HFF-Myc (cell line): ENCODE data around the gene CADPS.

ENCODE experiments used
- DNase-seq: peaks from one replicate; pipeline ENCODE4 v3.0.0-alpha.2; 2011; ENCODE audit warnings: low read depth; ENCODE audit errors: extremely low read depth
- H3K4me3 ChIP-seq: replicated peaks from 2 replicates; pipeline ENCODE4 v1.5.1; 2011; ENCODE audit warnings: low read depth, mild to moderate bottlenecking, control low read depth, low read length
- TF ChIP-seq, protein P1 (sequence below): IDR thresholded peaks from 2 replicates; pipeline ENCODE4 v1.5.1; 2012; ENCODE audit warnings: mild to moderate bottlenecking, low read depth, low read length, control low read depth; ENCODE audit errors: missing control alignments

The CADPS gene

DNA sequence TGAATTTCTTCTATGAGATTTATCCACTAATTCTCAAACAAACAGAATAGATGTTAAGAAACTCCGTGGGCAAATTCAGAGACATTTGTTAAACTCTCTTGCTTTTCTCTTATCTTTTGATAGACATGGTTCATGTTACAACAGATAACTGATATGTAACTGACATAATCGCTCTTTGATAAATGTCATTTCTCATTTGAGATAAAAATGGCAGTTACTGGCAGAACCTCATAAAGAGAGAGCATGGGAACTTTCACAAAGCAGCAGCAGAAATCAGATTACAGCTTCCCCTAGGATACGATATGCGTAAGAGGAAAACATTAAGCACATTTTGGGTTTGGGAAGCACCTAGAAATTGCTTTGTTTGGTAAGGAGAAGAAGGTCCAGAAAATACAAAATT is 126.1 kb downstream of the CADPS start:
- no peak for DNase-seq
- no peak overlapping the region for H3K4me3 ChIP-seq
- TF ChIP-seq, protein P1, sequence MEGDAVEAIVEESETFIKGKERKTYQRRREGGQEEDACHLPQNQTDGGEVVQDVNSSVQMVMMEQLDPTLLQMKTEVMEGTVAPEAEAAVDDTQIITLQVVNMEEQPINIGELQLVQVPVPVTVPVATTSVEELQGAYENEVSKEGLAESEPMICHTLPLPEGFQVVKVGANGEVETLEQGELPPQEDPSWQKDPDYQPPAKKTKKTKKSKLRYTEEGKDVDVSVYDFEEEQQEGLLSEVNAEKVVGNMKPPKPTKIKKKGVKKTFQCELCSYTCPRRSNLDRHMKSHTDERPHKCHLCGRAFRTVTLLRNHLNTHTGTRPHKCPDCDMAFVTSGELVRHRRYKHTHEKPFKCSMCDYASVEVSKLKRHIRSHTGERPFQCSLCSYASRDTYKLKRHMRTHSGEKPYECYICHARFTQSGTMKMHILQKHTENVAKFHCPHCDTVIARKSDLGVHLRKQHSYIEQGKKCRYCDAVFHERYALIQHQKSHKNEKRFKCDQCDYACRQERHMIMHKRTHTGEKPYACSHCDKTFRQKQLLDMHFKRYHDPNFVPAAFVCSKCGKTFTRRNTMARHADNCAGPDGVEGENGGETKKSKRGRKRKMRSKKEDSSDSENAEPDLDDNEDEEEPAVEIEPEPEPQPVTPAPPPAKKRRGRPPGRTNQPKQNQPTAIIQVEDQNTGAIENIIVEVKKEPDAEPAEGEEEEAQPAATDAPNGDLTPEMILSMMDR = no peak

DNA sequence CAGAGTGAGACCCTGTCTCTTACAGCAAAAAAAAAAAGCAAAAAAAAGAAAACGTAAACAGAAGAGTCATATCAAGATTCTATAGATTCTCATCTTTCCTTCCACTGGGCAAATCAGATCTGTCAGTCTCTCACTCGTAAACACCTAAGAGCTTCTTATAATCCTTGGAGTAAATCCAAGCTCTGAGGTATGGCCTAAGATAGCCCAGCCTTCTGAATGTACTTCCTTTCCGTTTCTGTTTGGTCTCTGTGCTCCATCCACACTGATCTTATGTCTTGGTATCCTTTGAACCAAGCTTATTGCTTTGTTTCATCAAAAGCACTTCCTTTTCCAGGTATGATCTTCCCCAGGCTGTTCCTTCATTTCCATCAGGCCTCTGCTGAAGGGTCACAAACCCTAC is 137.8 kb downstream of the CADPS start:
- H3K4me3 ChIP-seq = no peak overlapping the region
- TF ChIP-seq, protein P1 = no peak
- no peak for DNase-seq

DNA sequence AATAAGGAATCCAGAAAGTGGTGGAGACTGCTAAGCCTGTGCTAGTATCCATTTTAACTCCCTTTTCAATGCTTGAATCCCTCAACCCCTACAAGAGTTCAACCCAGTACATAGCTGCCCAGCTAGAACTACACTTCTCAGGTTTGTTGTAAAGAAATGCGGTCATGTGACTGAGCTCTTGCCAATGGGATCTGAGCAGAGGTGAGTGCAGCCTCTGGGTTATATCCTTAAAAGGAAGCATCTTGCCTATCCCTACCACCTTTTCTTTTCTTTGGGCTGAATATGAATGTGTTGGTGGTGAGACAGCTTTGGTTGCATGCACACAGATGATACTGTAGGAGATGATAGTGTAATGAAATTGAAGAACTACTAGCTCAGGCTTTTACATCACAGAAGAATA is 139.7 kb downstream of the CADPS start:
- TF ChIP-seq, protein P1 = no peak
- no peak overlapping the region for H3K4me3 ChIP-seq
- no peak for DNase-seq

DNA sequence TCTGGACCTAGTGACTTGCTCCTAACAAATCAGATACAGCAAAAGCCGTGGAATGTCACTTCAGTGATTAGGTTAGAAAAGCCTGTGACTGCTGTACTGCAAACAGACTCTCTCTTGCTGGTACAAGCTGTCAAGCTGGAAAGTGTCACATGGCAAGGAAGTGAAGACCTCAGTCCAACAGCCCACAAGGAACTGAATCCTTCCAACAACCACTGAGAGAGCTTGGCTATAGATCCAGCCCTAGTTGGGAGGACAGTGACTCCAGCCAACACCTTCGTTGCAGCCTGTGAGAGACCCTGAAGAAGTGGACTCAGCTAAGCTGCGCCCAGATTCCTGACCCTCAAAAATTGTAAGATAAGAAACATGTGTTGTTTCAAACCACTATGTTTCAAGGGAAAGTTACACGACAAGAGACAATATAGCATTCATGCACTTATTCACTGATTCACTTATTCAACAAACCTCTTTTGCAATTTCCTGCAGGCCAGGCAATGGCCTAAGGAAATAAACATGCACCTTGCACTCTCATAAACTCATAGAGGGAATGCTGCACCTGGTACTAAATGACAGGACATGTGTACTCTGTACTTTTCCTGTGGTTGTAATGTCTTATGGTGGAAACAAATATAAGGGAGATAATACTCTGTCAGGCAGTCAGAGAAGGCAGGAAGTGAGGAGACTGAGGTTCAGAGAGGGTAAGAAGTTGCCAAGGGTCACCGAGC is 142.9 kb downstream of the CADPS start:
- TF ChIP-seq, protein P1 = no peak
- DNase-seq = no peak
- no peak overlapping the region for H3K4me3 ChIP-seq

DNA sequence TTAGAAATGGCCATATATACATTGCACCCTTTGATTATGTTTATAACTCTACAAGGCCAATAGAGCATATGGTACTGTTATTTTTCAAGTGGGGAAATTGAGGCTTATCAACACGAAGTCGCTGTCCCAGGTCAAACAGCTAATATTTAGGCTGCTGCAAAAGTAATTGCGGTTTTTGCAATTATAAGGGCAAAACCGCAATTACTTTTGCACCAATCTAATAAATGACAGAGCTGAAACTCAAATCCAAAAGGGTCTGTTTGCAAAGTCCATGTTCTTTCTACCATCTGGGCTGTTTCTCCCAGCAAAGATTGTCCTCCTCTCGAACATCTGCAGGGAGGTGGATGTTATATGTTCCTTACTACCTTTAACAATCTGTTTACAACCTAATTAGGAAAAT is 147.2 kb downstream of the CADPS start:
- TF ChIP-seq, protein P1 = no peak
- no peak for DNase-seq

DNA sequence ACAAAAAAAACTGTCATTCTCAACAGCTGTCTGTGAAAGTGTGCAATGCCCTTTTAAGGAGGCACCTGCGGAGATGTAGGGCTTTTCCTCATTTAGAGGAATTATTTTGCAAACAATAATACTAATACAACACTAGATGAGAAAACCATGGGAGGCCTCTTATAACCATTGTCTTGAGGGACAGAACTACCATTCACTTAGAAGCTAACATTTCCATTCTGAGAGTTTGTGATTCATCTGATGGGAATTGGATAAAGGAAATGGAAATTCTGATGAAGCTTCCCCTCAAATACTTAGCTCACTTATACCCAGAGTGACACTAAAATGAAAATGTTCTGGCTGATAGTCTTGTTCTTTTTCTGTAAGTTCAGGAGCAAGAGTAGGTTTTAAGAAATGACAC is 147.7 kb downstream of the CADPS start:
- TF ChIP-seq, protein P1 = no peak
- H3K4me3 ChIP-seq = no peak overlapping the region
- no peak for DNase-seq

More for the DNA sequence above, 147.2 kb downstream of the CADPS start:
- no peak overlapping the region for H3K4me3 ChIP-seq

DNA sequence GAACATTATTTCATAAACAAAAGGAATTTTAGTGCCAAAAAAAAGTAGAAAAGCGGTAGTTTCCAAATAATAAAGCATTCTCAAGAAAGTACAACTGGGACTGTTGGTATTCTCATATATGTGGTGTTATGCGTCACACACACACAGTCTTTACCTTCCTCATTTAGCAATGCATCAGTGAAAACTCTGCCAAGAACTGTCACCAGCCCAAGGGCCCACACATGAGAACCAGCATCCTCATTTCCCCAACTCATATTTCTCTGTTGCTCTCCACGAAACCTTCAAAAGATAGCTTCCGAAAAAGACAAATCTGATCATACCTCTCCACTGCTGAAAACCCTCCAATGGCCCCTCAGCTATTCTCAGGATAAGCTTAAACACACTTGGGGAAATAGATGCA is 150.7 kb downstream of the CADPS start:
- no peak overlapping the region for H3K4me3 ChIP-seq
- TF ChIP-seq, protein P1 = no peak

More for the DNA sequence above, 150.7 kb downstream of the CADPS start:
- DNase-seq = no peak
